H1 (cell line): ENCODE measurements around the gene ALOX5AP. TPM values are rescaled to one million over a fixed set of nuclear protein-coding genes. Genes with fewer than 3 reads are reported as not detected.

Source experiments
- CTCF ChIA-PET: fragments of 300-600 bp; sonication (Branson Sonifier 250); formaldehyde crosslinking; loops from one replicate; lab custom pipeline; 2021; ENCODE audit not compliant: partially characterized antibody; lab: Charles Lee
- POLR2A ChIA-PET: fragments of 300-600 bp; sonication (Branson Sonifier 250); formaldehyde crosslinking; loops from one replicate; lab custom pipeline; 2021; ENCODE audit warnings: inconsistent platforms; ENCODE audit not compliant: partially characterized antibody; lab: Charles Lee
- DNase-seq, 2 experiments: peaks; one replicate each; pipeline versions ENCODE4 v3.0.0 to v3.0.0-alpha.2; 2010 to 2022; ENCODE audit warnings: low spot score in 2 of 2, low read depth in 1 of 2, mixed read lengths in 1 of 2
- FAIRE-seq: peaks from 2 replicates; lab custom pipeline; 2011; peaks lifted over from hg19 to GRCh38; lab: Jason Lieb, UNC
- H2AFZ ChIP-seq: 2 replicates; pipeline ENCODE4 v1.8.1; 2012; ENCODE audit warnings: low read length, inconsistent platforms
- H2AK5ac ChIP-seq: 2 replicates; pipeline ENCODE4 v1.6.1; 2013; ENCODE audit warnings: low read depth, low read length
- H2BK120ac ChIP-seq: replicated peaks from 2 replicates; pipeline ENCODE3; 2013; ENCODE audit warnings: low read depth, low read length, inconsistent platforms
- H2BK12ac ChIP-seq: 2 replicates; pipeline ENCODE4 v1.6.1; 2013; ENCODE audit warnings: low read depth, low read length
- H2BK15ac ChIP-seq: 2 replicates; pipeline ENCODE4 v1.6.1; 2013; ENCODE audit warnings: low read length
- H2BK20ac ChIP-seq: 2 replicates; pipeline ENCODE4 v1.6.1; 2013; ENCODE audit warnings: low read length
- H2BK5ac ChIP-seq: 2 replicates; pipeline ENCODE4 v1.6.1; 2013; ENCODE audit warnings: low read depth, low read length
- H3K14ac ChIP-seq: 2 replicates; pipeline ENCODE4 v1.6.1; 2013; ENCODE audit warnings: inconsistent platforms; ENCODE audit not compliant: insufficient read length
- H3K18ac ChIP-seq: 2 replicates; pipeline ENCODE4 v1.6.1; 2013; ENCODE audit warnings: low read length; ENCODE audit errors: extremely low read depth
- H3K23ac ChIP-seq: 2 replicates; pipeline ENCODE4 v1.6.1; 2013; ENCODE audit warnings: inconsistent platforms; ENCODE audit not compliant: insufficient read length
- H3K23me2 ChIP-seq: 2 replicates; pipeline ENCODE4 v1.6.1; 2013; ENCODE audit warnings: low read depth, low read length
- H3K27ac ChIP-seq: 2 replicates; pipeline ENCODE4 v1.6.1; 2011; ENCODE audit warnings: low read depth, low read length, inconsistent platforms
- H3K27me3 ChIP-seq, 4 experiments: replicated peaks in 1 of 4; 1 replicate in 1 of 4; 2 replicates in 3 of 4; pipeline versions ENCODE4 v1.6.1 to v1.8.1; 2011 to 2013; ENCODE audit warnings: low read length in 3 of 4, mild to moderate bottlenecking in 3 of 4, inconsistent platforms in 2 of 4, mixed read lengths in 2 of 4, moderate library complexity in 1 of 4; ENCODE audit not compliant: control insufficient read depth in 3 of 4, insufficient read depth in 3 of 4; ENCODE audit errors: extremely low read depth in 1 of 4
- H3K36me3 ChIP-seq, 4 experiments: 2 replicates each; pipeline versions ENCODE4 v1.6.1 to v1.8.1; 2011 to 2013; ENCODE audit warnings: mild to moderate bottlenecking in 4 of 4, low read length in 3 of 4, moderate library complexity in 2 of 4, control low read depth in 1 of 4, inconsistent platforms in 1 of 4; ENCODE audit not compliant: insufficient read depth in 4 of 4, control insufficient read depth in 2 of 4
- H3K4ac ChIP-seq: replicated peaks from 2 replicates; pipeline ENCODE3; 2013; ENCODE audit warnings: low read length, low read depth, mixed read lengths, inconsistent platforms; ENCODE audit not compliant: insufficient read length
- H3K4me1 ChIP-seq, 4 experiments: replicated peaks in 1 of 4; 1 replicate in 1 of 4; 2 replicates in 3 of 4; pipeline versions ENCODE4 v1.6.1 to v1.8.1; 2011 to 2013; ENCODE audit warnings: low read length in 3 of 4, inconsistent platforms in 2 of 4, mixed read lengths in 1 of 4; ENCODE audit not compliant: insufficient read depth in 4 of 4, control insufficient read depth in 3 of 4
- H3K4me2 ChIP-seq, 2 experiments: 2 replicates each; pipeline versions ENCODE4 v1.6.1 to v1.8.1; 2011 to 2013; ENCODE audit warnings: low read depth in 2 of 2, low read length in 2 of 2, control low read depth in 1 of 2, inconsistent platforms in 1 of 2, mild to moderate bottlenecking in 1 of 2; ENCODE audit not compliant: insufficient read depth in 1 of 2
- H3K4me3 ChIP-seq, 4 experiments: fragments of 200-600, 300-600 bp in 1 of 4; sonication (generic), shearing (Covaris generic), sonication (Bioruptor Twin) in 1 of 4; 2 replicates each; pipeline versions ENCODE4 v1.5.1 to v1.8.1; 2011 to 2016; ENCODE audit warnings: low read length in 4 of 4, low read depth in 3 of 4, control low read depth in 2 of 4, inconsistent platforms in 2 of 4, mild to moderate bottlenecking in 2 of 4, mixed read lengths in 1 of 4, moderate library complexity in 1 of 4; ENCODE audit not compliant: insufficient read depth in 2 of 4; ENCODE audit errors: extremely low read depth in 1 of 4
- H3K56ac ChIP-seq: replicated peaks from 2 replicates; pipeline ENCODE3; 2013; ENCODE audit warnings: low read depth, mild to moderate bottlenecking, mixed read lengths, low read length, inconsistent platforms; ENCODE audit not compliant: insufficient read length
- H3K79me1 ChIP-seq: 2 replicates; pipeline ENCODE4 v1.6.1; 2013; ENCODE audit warnings: low read depth, low read length, control low read depth
- H3K79me2 ChIP-seq, 2 experiments: 2 replicates each; pipeline versions ENCODE4 v1.6.1 to v1.8.1; 2012 to 2013; ENCODE audit warnings: low read length in 2 of 2, mild to moderate bottlenecking in 2 of 2, inconsistent platforms in 1 of 2; ENCODE audit not compliant: insufficient read depth in 2 of 2, control insufficient read depth in 1 of 2
- H3K9ac ChIP-seq, 4 experiments: replicated peaks in 1 of 4; 1 replicate in 1 of 4; 2 replicates in 3 of 4; pipeline versions ENCODE4 v1.6.1 to v1.8.1; 2011 to 2013; ENCODE audit warnings: low read depth in 3 of 4, low read length in 3 of 4, control low read depth in 2 of 4, mild to moderate bottlenecking in 2 of 4, moderate library complexity in 2 of 4, inconsistent platforms in 1 of 4; ENCODE audit errors: extremely low read depth in 1 of 4
- H3K9me3 ChIP-seq, 2 experiments: 2 replicates each; pipeline versions ENCODE4 v1.6.1 to v1.8.1; 2012 to 2013; ENCODE audit warnings: mild to moderate bottlenecking in 2 of 2, moderate library complexity in 2 of 2, control low read depth in 1 of 2, inconsistent platforms in 1 of 2, low read depth in 1 of 2, low read length in 1 of 2, mixed read lengths in 1 of 2; ENCODE audit not compliant: insufficient read depth in 2 of 2
- H4K20me1 ChIP-seq, 2 experiments: replicated peaks in 1 of 2; 2 replicates each; pipeline versions ENCODE3 to v1.8.1; 2011 to 2013; ENCODE audit warnings: inconsistent platforms in 2 of 2, low read length in 2 of 2, mild to moderate bottlenecking in 1 of 2; ENCODE audit not compliant: insufficient read depth in 2 of 2, control insufficient read depth in 1 of 2
- H4K5ac ChIP-seq: 2 replicates; pipeline ENCODE4 v1.6.1; 2013; ENCODE audit warnings: low read length, low read depth, mixed read lengths, inconsistent platforms; ENCODE audit not compliant: insufficient read length
- H4K8ac ChIP-seq: 2 replicates; pipeline ENCODE4 v1.8.0; 2013; ENCODE audit warnings: mild to moderate bottlenecking, moderate library complexity, low read length, inconsistent platforms; ENCODE audit not compliant: insufficient read depth; ENCODE audit errors: extremely low read depth
- H4K91ac ChIP-seq: replicated peaks from 2 replicates; pipeline ENCODE3; 2013; ENCODE audit warnings: low read length, mixed read lengths, inconsistent platforms; ENCODE audit not compliant: insufficient read length
- EZH2 ChIP-seq: fragments of 200-600 bp; sonication (generic); IDR thresholded peaks from 2 replicates; pipeline ENCODE4 v1.7.1; 2012; ENCODE audit warnings: low read depth, mild to moderate bottlenecking, moderate library complexity, low read length, inconsistent platforms; ENCODE audit not compliant: severe bottlenecking
- JUND ChIP-seq: IDR thresholded peaks from 2 replicates; pipeline ENCODE4 v1.6.1; 2011; ENCODE audit warnings: mild to moderate bottlenecking, improper control_type of control experiment, low read length
- POLR2AphosphoS5 ChIP-seq: IDR thresholded peaks from 2 replicates; pipeline ENCODE4 v1.6.1; 2011; ENCODE audit warnings: low read depth, low read length
- RBBP5 ChIP-seq: IDR thresholded peaks from 2 replicates; pipeline ENCODE4 v1.7.1; 2012; ENCODE audit warnings: low read depth, mild to moderate bottlenecking, inconsistent platforms, low read length, moderate library complexity, borderline replicate concordance
- SIX5 ChIP-seq: IDR thresholded peaks from 2 replicates; pipeline ENCODE4 v1.6.1; 2011; ENCODE audit warnings: mild to moderate bottlenecking, low read depth, low read length
- SUZ12 ChIP-seq: fragments of 200-600 bp; sonication (generic); IDR thresholded peaks from 2 replicates; pipeline ENCODE4 v1.6.1; 2012; ENCODE audit warnings: mild to moderate bottlenecking, inconsistent platforms, low read length, moderate library complexity, mixed read lengths
- whole genome bisulfite sequencing, 2 experiments: shearing (Covaris generic) in 1 of 2; methylation state at CpG; one replicate each; pipeline versions ENCODE4 v1.1.6 to v1.1.7; 2013 to 2015; ENCODE audit warnings: low lambda C conversion rate in 2 of 2, mixed read lengths in 2 of 2, inconsistent platforms in 1 of 2, low coverage in 1 of 2, missing lambda C conversion rate in 1 of 2; ENCODE audit not compliant: insufficient replicate concordance in 2 of 2, insufficient coverage in 1 of 2, insufficient read length in 1 of 2; ENCODE audit errors: extremely low coverage in 1 of 2, missing lambda C conversion rate in 1 of 2; 5-methylcytosine and 5-hydroxymethylcytosine counted together
- polyA plus RNA-seq, 7 experiments: library from polyadenylated mRNA; depleted of rRNA in 3 of 7; stranded (reverse) in 5 of 7; unstranded in 2 of 7; fragments of >200 nt in 5 of 7; fragments of 200-250 nt in 2 of 7; gene quantifications; 1 replicate in 5 of 7; 2 replicates in 1 of 7; 4 replicates in 1 of 7; pipeline versions ENCODE4 v1.2.1 to v1.2.3, GENCODE V29; 2011 to 2013; ENCODE audit warnings: missing spikeins in 2 of 7, mixed read lengths in 2 of 7
- total RNA-seq: library from RNA; stranded (reverse); fragmentation: NEBNext Ultra II Directional; extraction: Animal tissue kit (Norgen Biotek cat#: 25700); gene quantifications from 2 replicates; pipeline ENCODE4 v1.2.1, GENCODE V29; 2021

Gene ALOX5AP
- total and polyA plus RNA-seq, 2 of the 8 experiments (the other 6 are each of a cell fraction or from before 2014, with no cell fraction given), result not detected

DNA sequence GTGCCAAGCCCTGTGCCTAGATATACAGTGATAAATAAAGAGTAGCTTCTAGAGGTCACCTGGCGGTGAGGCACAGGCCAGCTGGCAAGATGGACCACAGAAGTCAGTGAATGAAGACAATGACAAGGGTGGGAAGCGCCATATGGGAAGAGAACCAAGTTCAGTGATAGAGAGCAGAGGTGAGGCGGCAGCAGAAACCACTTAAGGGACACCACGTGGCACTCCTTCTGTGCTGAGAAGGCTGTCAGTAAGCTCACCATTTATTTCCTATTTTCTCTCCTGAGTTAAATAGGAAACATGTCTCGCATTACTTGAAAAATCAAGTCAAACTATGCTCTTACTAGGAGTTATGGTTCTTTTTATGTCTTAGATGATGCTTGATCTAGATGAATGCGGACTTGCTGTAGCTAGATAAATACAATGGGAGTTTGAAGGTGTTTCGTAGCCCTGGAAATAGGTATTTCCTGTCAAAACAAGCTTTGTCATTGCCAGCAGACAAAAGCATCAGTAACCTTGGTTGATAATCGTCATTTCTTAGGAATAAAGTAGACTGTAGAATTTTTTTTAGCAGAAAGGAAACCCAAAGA is 17.8 kb downstream of the ALOX5AP start:
- no peaks in the 10 kb centered on the region for H4K20me1 ChIP-seq
- no peak overlapping the region for H2AFZ ChIP-seq
- no peak overlapping the region for H2BK120ac ChIP-seq
- H3K27me3 ChIP-seq, result no peaks in the 10 kb centered on the region
- H4K91ac ChIP-seq, result no peak overlapping the region
- H3K79me2 ChIP-seq, result no peaks in the 10 kb centered on the region
- 86% methylated on average over 8 of the region's 8 CpGs; no CpG with 5 or more reads in 1 of the 2 experiments for WGBS, 2 experiments
- DNase-seq (no peak), FAIRE-seq (no peak)
- POLR2A ChIA-PET, result interaction anchor here (2.1 kb wide), 1 partner anchor 14 kb away, joined by 4 read pairs; no protein-coding TSS in a partner anchor
- H3K18ac ChIP-seq, result no peak overlapping the region
- H2AK5ac ChIP-seq, result no peak overlapping the region
- H2BK12ac ChIP-seq, result no peak overlapping the region
- no peak overlapping the region for H2BK20ac ChIP-seq
- no peaks in the 10 kb centered on the region for H3K9me3 ChIP-seq
- H3K36me3 ChIP-seq, result no peaks in the 10 kb centered on the region
- H3K4me2 ChIP-seq, result no peak overlapping the region
- H3K14ac ChIP-seq, result no peak overlapping the region
- CTCF ChIA-PET, result interaction anchor here (0.6 to 1.5 kb wide), 5 partner anchors 10 to 303 kb away, joined by 3 to 5 read pairs (median 3); no protein-coding TSS in a partner anchor
- TF ChIP-seq EZH2 (no peak), POLR2AphosphoS5 (no peak), SIX5 (no peak), JUND (no peak), SUZ12 (no peak), RBBP5 (no peak)
- H4K5ac ChIP-seq, result no peak overlapping the region
- H4K8ac ChIP-seq, result no peak overlapping the region
- H2BK15ac ChIP-seq, result no peak overlapping the region
- no peak overlapping the region for H3K9ac ChIP-seq
- no peaks in the 10 kb centered on the region for H3K4me1 ChIP-seq
- no peak overlapping the region for H3K23ac ChIP-seq
- H2BK5ac ChIP-seq, result no peak overlapping the region
- no peak overlapping the region for H3K4ac ChIP-seq
- no peaks in the 10 kb centered on the region for H3K79me1 ChIP-seq
- H3K27ac ChIP-seq, result no peak overlapping the region
- H3K4me3 ChIP-seq, result no peak overlapping the region
- no peak overlapping the region for H3K56ac ChIP-seq
- no peaks in the 10 kb centered on the region for H3K23me2 ChIP-seq
